Panc1 (cell line): ENCODE results near the gene RETREG3. TPM values are rescaled to one million over a fixed set of nuclear protein-coding genes. Genes with fewer than 3 reads are reported as not detected.

Experiments
- ATAC-seq: fragments of 200-7000 bp; cut with Tn5 transposase; 2 replicates; pipeline ENCODE4 v1.9.1; 2020; ENCODE audit warnings: mild to moderate bottlenecking, moderate library complexity
- BruUV-seq: library from RNA; stranded (reverse); fragments of 400-500 nt; replicated peaks from 2 replicates; lab custom pipeline; 2021; lab: Mats Ljungman, UMichigan
- CTCF ChIA-PET: fragments of 300-600 bp; sonication (Branson Sonifier 250); formaldehyde crosslinking; loops from one replicate; lab custom pipeline; 2022; ENCODE audit warnings: antibody characterized with exemption; lab: Charles Lee
- POLR2A ChIA-PET: fragments of 300-600 bp; sonication (Branson Sonifier 250); formaldehyde crosslinking; loops from one replicate; lab custom pipeline; 2022; ENCODE audit warnings: antibody characterized with exemption; lab: Charles Lee
- DNase-seq: peaks from one replicate; pipeline ENCODE4 v3.0.0-alpha.2; 2010; ENCODE audit warnings: low read depth, low spot score
- H3K27ac ChIP-seq: 2 replicates; pipeline ENCODE4 v1.5.1; 2011; ENCODE audit warnings: mild to moderate bottlenecking, low read length, inconsistent platforms
- H3K27me3 ChIP-seq: fragments of 200-500 bp; sonication (Bioruptor generic); 2 replicates; pipeline ENCODE4 v1.6.0; 2014; ENCODE audit warnings: low read length, inconsistent platforms; ENCODE audit not compliant: control insufficient read depth, insufficient read depth
- H3K36me3 ChIP-seq: fragments of 200-500 bp; sonication (Bioruptor generic); 2 replicates; pipeline ENCODE4 v1.5.1; 2014; ENCODE audit warnings: inconsistent platforms, mild to moderate bottlenecking, low read length, moderate library complexity; ENCODE audit not compliant: control insufficient read depth, insufficient read depth
- H3K4me1 ChIP-seq: 2 replicates; pipeline ENCODE4 v1.5.1; 2011; ENCODE audit warnings: inconsistent platforms, mild to moderate bottlenecking, low read length, moderate library complexity; ENCODE audit not compliant: control insufficient read depth, insufficient read depth
- H3K4me3 ChIP-seq, 2 experiments: 2 replicates each; pipeline ENCODE4 v1.5.1; 2011 to 2012; ENCODE audit warnings: low read depth in 2 of 2, low read length in 2 of 2, mild to moderate bottlenecking in 2 of 2, inconsistent platforms in 1 of 2, moderate library complexity in 1 of 2
- H3K9me3 ChIP-seq: fragments of 200-500 bp; sonication (Bioruptor generic); 2 replicates; pipeline ENCODE4 v1.5.1; 2014; ENCODE audit warnings: low read depth, mild to moderate bottlenecking, inconsistent platforms, low read length, moderate library complexity; ENCODE audit not compliant: control insufficient read depth, insufficient read depth
- CTCF ChIP-seq: fragments of 450-650 bp; IDR thresholded peaks from 2 replicates; pipeline ENCODE4 v1.5.1; 2017; ENCODE audit warnings: mild to moderate bottlenecking
- POLR2AphosphoS5 ChIP-seq: IDR thresholded peaks from 2 replicates; pipeline ENCODE4 v1.6.1; 2012; ENCODE audit warnings: mild to moderate bottlenecking, low read depth, low read length, moderate library complexity
- REST ChIP-seq, 2 experiments: IDR thresholded peaks; 2 replicates each; pipeline ENCODE4 v1.6.1; 2011 to 2012; ENCODE audit warnings: low read depth in 2 of 2, control low read depth in 1 of 2, low read length in 1 of 2, mild to moderate bottlenecking in 1 of 2, moderate library complexity in 1 of 2; ENCODE audit not compliant: insufficient read depth in 1 of 2
- SIN3A ChIP-seq: IDR thresholded peaks from 2 replicates; pipeline ENCODE4 v1.6.1; 2012; ENCODE audit warnings: low read depth, mild to moderate bottlenecking, low read length, moderate library complexity, borderline replicate concordance; ENCODE audit not compliant: insufficient read depth
- TCF7L2 ChIP-seq: IDR thresholded peaks from 2 replicates; pipeline ENCODE4 v1.6.1; 2011; ENCODE audit warnings: mild to moderate bottlenecking, low read depth, low read length, inconsistent platforms
- in situ Hi-C: cut with HindIII; loops from 2 replicates; pipeline ENCODE4 v1.10.0; 2016; ENCODE audit warnings: low sequenced_read_pairs, low pct_unique_long_range_greater_than_20kb
- intact Hi-C: fragments of 100-400 bp; cut with micrococcal nuclease; formaldehyde crosslinking; loops from one replicate; pipeline ENCODE4 v1.10.0; 2022; ENCODE audit not compliant: unreplicated experiment
- total RNA-seq: library from RNA; stranded (reverse); gene quantifications from one replicate; pipeline ENCODE4 v1.2.1, GENCODE V29; 2021; ENCODE audit not compliant: unreplicated experiment

Gene RETREG3
- total RNA-seq, 1 experiment from 2014 or later: 42.3 TPM

GRCh38 chr17:42639525-42640113, 30.4 kb upstream of the RETREG3 start:
- POLR2A ChIA-PET: no interaction called here
- Histone ChIP-seq H3K4me3 (no peak overlapping the region), H3K27me3 (no peaks in the 10 kb centered on the region), H3K4me1 (no peaks in the 10 kb centered on the region), H3K36me3 (no peaks in the 10 kb centered on the region), H3K27ac (no peak overlapping the region), H3K9me3 (no peaks in the 10 kb centered on the region)
- CTCF ChIA-PET: no interaction called here
- ATAC-seq (no peak; the same call in 1 of the 2 replicates), DNase-seq (no peak)
- TF ChIP-seq CTCF: no peak
- no peak for TF ChIP-seq SIN3A
- no peak for TF ChIP-seq TCF7L2
- TF ChIP-seq POLR2AphosphoS5: no peak
- no peak for TF ChIP-seq REST (IDR thresholded peaks at IDR 0.05; ENCODE audit: insufficient read depth in 1 of 2, low read depth in 2 of 2, low read length in 1 of 2)
- BruUV-seq: no TSS peak
- intact Hi-C loops: no loop called here
- in situ Hi-C loops: no loop called here

- Histone ChIP-seq H3K9me3 (no peaks in the 10 kb centered on the region), H3K4me1 (no peaks in the 10 kb centered on the region), H3K27me3 (no peaks in the 10 kb centered on the region), H3K4me3 (no peak overlapping the region), H3K27ac (no peak overlapping the region), H3K36me3 (no peaks in the 10 kb centered on the region)
- CTCF ChIA-PET: interaction anchor here (0.6 to 0.7 kb wide), 2 partner anchors 31 to 33 kb away, joined by 3 read pairs; no protein-coding TSS in a partner anchor
- no peak for TF ChIP-seq POLR2AphosphoS5
- no peak for TF ChIP-seq REST (IDR thresholded peaks at IDR 0.05; ENCODE audit: insufficient read depth in 1 of 2, low read depth in 2 of 2, low read length in 1 of 2)
- TF ChIP-seq CTCF: no peak
- no peak for TF ChIP-seq SIN3A
- no peak for TF ChIP-seq TCF7L2
- no peak for ATAC-seq
- in situ Hi-C loops: no loop called here
- intact Hi-C loops: no loop called here
- POLR2A ChIA-PET: interaction anchor here (0.7 kb wide), 1 partner anchor 161 kb away, joined by 23 read pairs; no protein-coding TSS in a partner anchor
- no peak for DNase-seq
- BruUV-seq: no TSS peak
Measured at GRCh38 chr17:42632949-42633444, 23.8 kb upstream of the RETREG3 start.
